ENCODE data around the gene FNIP1.
"Not testable (repeated sequence)": the region's sequence is repeated elsewhere in the genome, so short reads cannot be mapped to it uniquely, and the experiment has no call there.

FNIP1 gene

GRCh38 chr5:131605086-131605485, 191.7 kb downstream of the FNIP1 start:
- no peak for DNase-seq

- no peak for DNase-seq
Observed at GRCh38 chr5:131595088-131596033, 201.5 kb downstream of the FNIP1 start.

GRCh38 chr5:131593921-131594320, 202.9 kb downstream of the FNIP1 start:
- no peak for DNase-seq

GRCh38 chr5:131593436-131593835, 203.4 kb downstream of the FNIP1 start:
- not testable (repeated sequence) for DNase-seq
